RPMI7951 (cell line): Measurements from ENCODE around the gene NDUFS6. TPM values are rescaled to one million over a fixed set of nuclear protein-coding genes. Genes with fewer than 3 reads are reported as not detected.
"Not testable (repeated sequence)": the region's sequence is repeated elsewhere in the genome, so short reads cannot be mapped to it uniquely, and the experiment has no call there.

Experiments
- DNase-seq: peaks from one replicate; pipeline ENCODE4 v3.0.0-alpha.2; 2012; ENCODE audit warnings: low read depth
- total RNA-seq: library from RNA; depleted of rRNA; stranded (reverse); fragments of >200 nt; shearing (Covaris generic); gene quantifications from 2 replicates; pipeline ENCODE4 v1.2.3, GENCODE V29; 2014

Gene NDUFS6
- total RNA-seq, 1 experiment from 2014 or later, result 38.3 TPM

GRCh38 chr5:1815881-1816292 lies 14.7 kb downstream of the NDUFS6 start:
- DNase-seq, result no peak

- not testable (repeated sequence) for DNase-seq
Measured at GRCh38 chr5:1816495-1817089, 15.4 kb downstream of the NDUFS6 start.

GRCh38 chr5:1817261-1818043 lies 16.2 kb downstream of the NDUFS6 start:
- DNase-seq, result no peak

- no peak for DNase-seq
Measured at GRCh38 chr5:1818784-1819183, 17.6 kb downstream of the NDUFS6 start.

GRCh38 chr5:1819458-1819857 lies 18.3 kb downstream of the NDUFS6 start:
- no peak for DNase-seq

- DNase-seq, result no peak
Measured at GRCh38 chr5:1820381-1820780, 19.2 kb downstream of the NDUFS6 start.

GRCh38 chr5:1820926-1821325 lies 19.7 kb downstream of the NDUFS6 start:
- no peak for DNase-seq

- DNase-seq, result no peak
Measured at GRCh38 chr5:1821862-1822261, 20.7 kb downstream of the NDUFS6 start.

- no peak for DNase-seq
Measured at GRCh38 chr5:1823381-1824034, 22.3 kb downstream of the NDUFS6 start.

- DNase-seq, result no peak
Measured at GRCh38 chr5:1824109-1824821, 23.1 kb downstream of the NDUFS6 start.

GRCh38 chr5:1824903-1825841 lies 24.0 kb downstream of the NDUFS6 start:
- DNase-seq, result no peak

- no peak for DNase-seq
Measured at GRCh38 chr5:1826235-1826980, 25.2 kb downstream of the NDUFS6 start.

GRCh38 chr5:1827025-1827885 lies 26.0 kb downstream of the NDUFS6 start:
- no peak for DNase-seq

GRCh38 chr5:1827886-1828397 lies 26.7 kb downstream of the NDUFS6 start:
- no peak for DNase-seq

GRCh38 chr5:1830571-1831228 lies 29.5 kb downstream of the NDUFS6 start:
- DNase-seq, result no peak

GRCh38 chr5:1831257-1831656 lies 30.1 kb downstream of the NDUFS6 start:
- no peak for DNase-seq

GRCh38 chr5:1831677-1832313 lies 30.6 kb downstream of the NDUFS6 start:
- DNase-seq, result no peak
